ENCODE measurements around the gene SAMSN1. TPM values are rescaled to one million over a fixed set of nuclear protein-coding genes. Genes with fewer than 3 reads are reported as not detected.

The SAMSN1 gene
- total RNA-seq, 1 donor from 2014 or later: not detected

Other genes starting within 250 kb of the SAMSN1 start
- 33.1 and 53.7 TPM in 2 replicates for gene HSPA13, start 163.2 kb downstream of the SAMSN1 start, total RNA-seq

Measured in renal cortical epithelial cell (primary cell).